HG02852 (cell line): ENCODE data around the gene ATP6V1F.

Experiments used
- ATAC-seq: cut with Tn5 transposase; IDR thresholded peaks from one replicate; pipeline ENCODE4 v1.9.1; 2021; ENCODE audit warnings: mild to moderate bottlenecking, moderate library complexity; ENCODE audit not compliant: unreplicated experiment

Gene ATP6V1F

GRCh38 chr7:128847721-128848211 is 14.9 kb upstream of the ATP6V1F start:
- no peak for ATAC-seq

- ATAC-seq: no peak
Observed at GRCh38 chr7:128848289-128849155, 14.1 kb upstream of the ATP6V1F start.

DNA sequence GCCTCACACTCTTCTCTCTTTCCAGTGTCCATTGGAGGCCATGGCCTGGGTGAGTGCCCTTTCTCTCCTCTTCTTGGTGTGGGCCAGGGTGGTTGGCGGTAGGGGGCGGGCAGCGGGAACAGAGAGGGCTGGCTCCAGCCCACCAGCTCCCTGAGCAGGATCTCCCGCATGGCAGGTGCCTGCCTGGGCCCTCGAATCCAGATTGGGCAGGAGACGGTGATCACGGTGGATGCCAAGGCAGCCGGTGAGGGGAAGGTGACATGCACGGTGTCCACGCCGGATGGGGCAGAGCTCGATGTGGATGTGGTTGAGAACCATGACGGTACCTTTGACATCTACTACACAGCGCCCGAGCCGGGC is 13.5 kb upstream of the ATP6V1F start:
- ATAC-seq: no peak

GRCh38 chr7:128849804-128850490 is 12.7 kb upstream of the ATP6V1F start:
- no peak for ATAC-seq

DNA sequence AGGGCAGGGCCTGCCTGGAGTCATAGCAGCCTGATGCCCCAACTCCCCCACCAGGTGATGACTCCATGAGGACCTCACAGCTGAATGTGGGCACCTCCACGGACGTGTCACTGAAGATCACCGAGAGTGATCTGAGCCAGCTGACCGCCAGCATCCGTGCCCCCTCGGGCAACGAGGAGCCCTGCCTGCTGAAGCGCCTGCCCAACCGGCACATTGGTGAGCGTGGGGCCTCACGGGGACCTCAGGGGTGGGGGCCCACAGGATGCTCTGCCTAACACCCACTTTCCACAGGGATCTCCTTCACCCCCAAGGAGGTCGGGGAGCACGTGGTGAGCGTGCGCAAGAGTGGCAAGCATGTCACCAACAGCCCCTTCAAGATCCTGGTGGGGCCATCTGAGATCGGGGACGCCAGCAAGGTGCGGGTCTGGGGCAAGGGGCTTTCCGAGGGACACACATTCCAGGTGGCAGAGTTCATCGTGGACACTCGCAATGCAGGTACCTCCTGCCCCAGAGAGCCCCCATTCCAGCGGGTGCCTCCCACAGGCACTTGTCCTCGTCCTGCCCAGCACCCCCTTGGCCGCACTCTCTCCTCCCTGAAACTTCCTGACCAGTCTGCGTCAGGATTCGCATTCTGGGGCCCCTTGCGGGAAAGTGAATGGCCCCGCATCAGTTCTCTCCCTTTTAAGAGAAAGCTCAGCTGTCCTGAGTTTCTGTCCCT is 10.0 kb upstream of the ATP6V1F start:
- ATAC-seq: no peak

DNA sequence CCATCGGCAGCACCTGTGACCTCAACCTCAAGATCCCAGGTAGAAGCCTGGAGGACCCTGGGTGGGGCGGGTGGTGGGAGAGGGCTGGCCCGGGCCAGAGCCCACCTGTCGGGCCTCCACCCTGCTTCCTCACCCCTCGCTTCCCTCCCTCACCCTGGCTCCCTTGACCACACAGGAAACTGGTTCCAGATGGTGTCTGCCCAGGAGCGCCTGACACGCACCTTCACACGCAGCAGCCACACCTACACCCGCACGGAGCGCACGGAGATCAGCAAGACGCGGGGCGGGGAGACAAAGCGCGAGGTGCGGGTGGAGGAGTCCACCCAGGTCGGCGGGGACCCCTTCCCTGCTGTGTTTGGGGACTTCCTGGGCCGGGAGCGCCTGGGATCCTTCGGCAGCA is 8.9 kb upstream of the ATP6V1F start:
- ATAC-seq: no peak

GRCh38 chr7:128854396-128854795 is 8.3 kb upstream of the ATP6V1F start:
- no peak for ATAC-seq

GRCh38 chr7:128855559-128855958 is 7.1 kb upstream of the ATP6V1F start:
- ATAC-seq: no peak

DNA sequence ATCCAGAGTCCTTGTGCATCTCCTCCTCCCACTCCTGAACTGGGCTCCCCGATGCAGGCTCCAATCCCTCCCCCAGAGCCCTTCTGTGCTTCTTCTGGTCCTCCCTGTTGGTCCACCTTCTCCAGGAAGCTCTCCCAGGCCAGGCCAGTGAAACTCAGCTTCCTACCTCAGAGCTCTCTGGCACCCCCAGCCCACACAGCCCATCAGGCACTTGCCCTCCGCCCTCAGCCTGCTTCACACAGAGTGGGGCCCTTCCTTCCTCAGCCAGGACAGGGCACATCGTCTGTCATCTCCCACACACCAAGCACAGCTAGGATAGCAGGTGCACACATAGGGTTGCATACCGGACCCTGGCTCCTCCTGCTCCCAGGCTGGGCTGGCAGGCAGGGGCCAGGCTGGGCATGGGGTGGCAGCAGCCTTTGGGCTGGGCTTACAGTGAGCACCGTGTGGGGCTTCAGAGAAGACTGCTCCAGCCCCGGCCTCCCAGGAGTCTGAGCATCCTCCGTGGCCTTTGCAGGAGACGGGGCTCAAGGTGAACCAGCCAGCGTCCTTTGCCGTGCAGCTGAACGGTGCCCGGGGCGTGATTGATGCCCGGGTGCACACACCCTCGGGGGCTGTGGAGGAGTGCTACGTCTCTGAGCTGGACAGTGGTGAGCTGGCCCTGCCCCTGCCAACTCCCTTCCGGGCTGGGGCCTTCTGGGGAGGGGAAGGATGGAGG is 6.5 kb upstream of the ATP6V1F start:
- no peak for ATAC-seq

DNA sequence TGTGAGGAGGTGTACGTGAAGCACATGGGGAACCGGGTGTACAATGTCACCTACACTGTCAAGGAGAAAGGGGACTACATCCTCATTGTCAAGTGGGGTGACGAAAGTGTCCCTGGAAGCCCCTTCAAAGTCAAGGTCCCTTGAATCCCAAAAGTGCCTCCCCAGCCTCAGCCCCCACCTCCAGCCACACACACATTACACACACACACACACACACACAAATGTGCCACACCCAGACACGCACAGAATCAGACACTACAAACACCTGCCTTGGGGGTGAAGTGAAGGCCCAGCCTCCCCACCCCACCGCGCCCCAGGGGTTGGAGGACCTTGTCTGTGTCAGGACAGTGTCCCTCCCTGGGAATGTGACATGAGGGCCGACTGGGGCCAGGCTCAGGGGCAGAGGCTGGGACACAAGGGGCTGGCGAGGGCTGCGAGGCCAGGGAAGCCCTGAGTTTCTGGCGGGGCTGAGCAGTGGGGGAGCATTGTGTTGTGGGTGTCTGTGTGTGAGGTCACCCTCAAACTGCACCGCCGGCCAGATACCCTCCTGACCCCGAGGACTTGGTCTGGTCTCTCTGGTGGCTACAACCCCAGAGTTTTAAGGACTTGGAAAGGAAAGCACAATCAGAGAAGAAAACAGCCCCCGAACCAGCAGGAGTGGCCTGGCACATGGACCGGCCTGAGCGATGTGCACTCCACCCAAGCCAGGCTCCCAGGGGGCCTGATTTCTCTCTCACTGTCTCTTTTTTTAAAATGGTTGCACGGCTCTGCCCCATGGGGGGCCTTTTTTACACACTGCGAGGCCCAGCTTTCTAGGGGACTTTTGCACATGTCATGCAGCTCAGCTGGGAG is 4.0 kb upstream of the ATP6V1F start:
- no peak for ATAC-seq

DNA sequence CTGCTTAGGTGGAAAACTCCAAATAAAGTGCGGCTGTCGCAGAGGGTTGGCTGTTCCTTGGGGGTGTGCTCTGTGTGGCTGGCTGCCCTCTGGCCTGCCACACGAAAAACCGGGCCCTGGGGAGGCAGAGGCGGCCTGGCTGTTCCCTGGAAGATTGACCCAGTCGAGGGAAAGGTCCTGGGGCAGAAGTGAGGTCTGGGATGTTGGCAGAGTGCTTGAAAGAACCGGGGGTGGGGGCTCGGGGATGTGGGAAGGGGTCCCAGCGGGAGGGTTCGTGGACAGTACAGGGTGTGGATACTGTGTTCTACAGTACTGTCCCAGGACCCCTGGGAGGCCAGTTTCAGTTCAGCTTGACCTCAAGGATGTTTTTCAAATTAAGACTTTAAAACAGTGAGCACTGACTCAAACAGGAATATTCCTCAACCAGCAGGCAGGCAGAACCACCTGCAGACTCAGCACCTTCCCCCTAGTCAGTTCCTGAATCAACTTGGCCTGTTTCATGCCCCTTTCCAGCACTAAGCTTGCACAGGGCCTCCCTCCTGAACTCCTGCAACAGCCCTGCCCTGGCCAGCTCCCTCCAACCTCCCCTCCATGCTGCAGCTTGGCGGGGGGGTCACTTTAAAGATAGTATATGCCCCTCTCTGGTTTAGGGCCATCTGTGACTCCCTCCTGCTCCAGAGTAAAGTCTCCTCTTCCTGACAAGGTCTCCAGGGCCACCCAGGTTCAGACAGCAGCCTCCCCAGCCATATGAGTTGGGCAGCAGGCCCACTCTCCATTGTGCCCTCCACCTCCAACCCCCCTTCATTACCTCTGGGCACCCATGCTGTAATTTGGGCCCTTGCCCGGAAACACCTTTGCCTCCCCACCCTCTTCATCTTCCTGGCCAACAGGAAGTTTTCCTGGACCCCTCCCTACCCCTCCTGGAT is 3.2 kb upstream of the ATP6V1F start:
- no peak for ATAC-seq

DNA sequence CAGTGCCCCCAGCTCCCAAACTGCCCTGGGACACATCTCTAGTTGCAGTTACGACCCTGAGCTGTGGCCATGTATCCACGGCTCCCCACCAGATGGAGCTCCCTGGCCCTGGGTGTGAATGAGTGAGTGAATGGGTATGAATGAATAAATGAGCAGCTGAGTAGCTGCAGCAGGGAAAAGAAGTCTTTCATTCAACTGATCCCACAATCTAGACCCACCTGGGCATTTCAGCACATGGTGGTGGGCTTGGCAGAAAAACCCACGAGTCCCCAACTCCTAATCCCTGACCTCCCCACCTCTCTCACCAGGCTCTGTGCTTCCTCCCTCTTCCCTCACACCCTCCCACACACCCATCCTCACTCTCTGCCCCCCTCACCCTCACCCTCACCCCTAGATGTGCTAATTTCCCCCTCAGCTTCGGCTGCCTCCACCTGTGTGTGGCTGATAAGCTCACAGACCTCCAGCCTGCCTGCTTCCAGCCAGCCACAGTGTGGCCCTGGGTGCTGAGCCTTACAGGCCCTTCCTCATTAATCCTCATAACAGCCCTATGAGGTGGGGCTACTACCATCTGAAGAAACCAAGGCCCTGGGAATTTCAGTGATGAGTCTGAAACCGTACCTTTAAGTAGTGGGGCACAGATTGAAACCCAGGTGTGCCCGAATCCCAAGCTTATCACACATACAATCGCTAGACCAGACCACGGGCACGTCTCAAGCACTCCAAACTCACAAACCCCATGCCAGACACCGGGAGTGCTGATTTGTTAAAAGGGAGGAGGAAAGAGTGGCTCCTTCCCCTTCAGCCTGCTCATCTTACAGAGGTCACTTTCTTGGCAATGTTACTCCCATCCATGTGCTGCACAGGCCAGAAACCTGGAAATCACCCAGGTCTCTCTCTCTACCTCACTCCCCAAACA is 2.2 kb upstream of the ATP6V1F start:
- no peak for ATAC-seq

DNA sequence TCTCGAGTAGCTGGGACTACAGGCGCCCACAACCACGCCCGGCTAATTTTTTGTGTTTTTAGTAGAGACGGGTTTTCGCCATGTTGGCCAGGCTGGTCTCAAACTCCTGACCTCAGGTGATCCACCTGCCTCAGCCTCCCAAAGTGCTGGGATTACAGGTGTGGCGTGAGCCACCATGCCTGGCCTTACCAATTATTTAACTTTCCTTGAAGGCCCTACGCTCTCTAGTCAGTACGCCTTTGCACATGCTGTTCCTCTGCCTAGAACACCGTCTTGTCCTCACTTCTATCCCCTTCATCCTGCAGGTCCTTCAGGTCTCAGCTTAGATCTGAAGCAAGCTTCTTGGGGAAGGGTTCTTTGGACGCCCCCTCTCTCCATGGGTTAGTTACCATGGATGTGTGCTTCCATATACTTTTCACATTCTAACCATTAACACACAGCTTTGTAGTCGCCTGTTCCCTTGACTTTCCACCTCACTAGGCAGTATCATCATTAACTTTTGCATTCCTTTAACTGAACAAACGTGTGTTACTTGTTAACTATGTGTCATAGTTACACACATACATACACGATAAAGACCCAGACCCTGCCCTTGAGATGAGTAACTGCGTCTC is 592 bp upstream of the ATP6V1F start:
- no peak for ATAC-seq

- ATAC-seq: peak; percentile 41
Observed at GRCh38 chr7:128863433-128863989, 855 bp downstream of the ATP6V1F start.

GRCh38 chr7:128865303-128865702 is 2.6 kb downstream of the ATP6V1F start:
- no peak for ATAC-seq

DNA sequence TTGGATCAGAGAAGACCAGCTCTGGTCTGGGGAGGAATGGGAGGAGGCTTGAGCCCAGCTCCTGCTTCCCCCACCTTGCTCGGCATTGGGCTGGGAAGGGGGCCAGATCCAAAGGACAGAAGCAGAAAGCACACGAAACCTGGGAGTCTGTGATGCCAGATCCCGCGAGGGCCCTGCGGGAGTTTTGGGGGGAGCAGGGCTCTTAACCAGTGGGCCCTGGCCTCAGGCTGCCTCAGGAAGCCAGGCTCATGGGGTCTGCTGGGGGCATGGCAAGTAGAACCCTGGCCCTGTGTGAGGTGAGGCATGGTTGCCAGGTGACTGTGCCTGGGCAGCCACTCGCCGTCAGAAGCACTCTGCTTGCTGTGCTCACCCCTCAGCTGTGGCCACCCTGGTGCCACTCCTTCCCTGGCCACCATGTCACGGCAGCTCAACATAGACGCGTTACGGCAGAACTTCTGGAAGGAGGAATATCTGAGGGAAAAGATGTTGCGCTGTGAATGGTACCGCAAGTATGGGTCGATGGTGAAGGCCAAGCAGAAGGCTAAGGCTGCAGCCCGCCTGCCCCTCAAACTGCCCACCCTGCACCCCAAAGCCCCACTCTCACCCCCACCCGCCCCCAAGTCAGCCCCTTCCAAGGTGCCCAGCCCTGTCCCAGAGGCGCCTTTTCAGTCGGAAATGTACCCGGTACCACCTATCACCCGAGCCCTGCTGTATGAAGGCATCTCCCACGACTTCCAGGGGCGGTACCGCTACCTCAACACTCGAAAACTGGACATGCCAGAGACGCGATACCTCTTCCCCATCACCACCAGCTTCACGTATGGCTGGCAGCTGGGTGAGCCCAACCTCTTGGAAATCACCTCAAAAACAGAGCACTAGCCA is 3.6 kb downstream of the ATP6V1F start:
- ATAC-seq: no peak
